DMS53 treated with DMSO at 0.1 percent for 48 hours (cell line): Measurements from ENCODE around the gene RPN2.

Source experiments
- DNase-seq: peaks from one replicate; lab custom pipeline; 2025; ENCODE audit not compliant: unreplicated experiment; lab: John Stamatoyannopoulos, UW

The RPN2 gene

DNA sequence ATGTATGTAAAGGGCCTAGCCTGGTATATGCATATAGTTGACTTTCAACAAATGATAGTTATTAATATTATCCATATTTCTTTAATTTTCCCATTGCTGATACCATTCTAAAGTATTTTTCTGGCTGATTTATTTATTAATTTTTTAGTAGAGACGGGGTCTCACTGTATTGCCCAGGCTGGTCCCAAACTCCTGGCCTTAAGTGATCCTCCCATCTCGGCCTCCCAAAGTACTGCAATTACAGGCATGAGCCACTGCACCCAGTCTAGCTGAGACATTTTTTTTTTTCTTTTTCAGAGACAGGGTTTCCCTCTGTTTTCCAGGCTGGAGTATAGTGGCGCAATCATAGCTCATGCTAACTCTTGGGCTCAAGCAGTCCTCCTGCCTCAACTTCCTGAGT lies 30.1 kb downstream of the RPN2 start:
- no peak for DNase-seq

DNA sequence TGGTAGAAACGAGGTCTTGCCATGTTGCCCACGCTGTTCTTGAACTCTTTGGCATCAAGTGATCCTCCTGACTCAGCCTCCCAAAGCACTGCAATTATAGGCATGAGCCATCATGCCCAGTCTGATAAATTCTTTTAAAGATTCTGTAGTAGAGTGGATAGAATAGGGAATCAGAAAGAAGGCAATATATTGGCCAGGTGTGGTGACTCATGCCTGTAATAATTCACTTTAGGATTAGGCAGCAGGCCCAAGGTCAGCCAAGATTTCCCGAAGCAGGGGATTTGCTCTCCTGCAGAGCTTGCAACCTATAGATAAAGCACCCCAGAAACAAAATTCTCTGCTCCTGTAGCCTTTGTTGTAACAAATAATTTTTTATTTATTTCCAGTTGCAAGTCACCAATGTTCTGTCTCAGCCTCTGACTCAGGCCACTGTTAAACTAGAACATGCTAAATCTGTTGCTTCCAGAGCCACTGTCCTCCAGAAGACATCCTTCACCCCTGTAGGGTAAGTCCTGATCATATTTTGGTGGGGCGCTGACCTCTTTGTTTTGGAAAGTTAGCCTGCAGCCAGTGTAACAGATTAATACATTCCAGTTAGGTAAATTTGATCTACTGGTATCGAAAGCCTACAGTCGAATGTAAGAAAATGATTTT lies 30.7 kb downstream of the RPN2 start:
- no peak for DNase-seq

DNA sequence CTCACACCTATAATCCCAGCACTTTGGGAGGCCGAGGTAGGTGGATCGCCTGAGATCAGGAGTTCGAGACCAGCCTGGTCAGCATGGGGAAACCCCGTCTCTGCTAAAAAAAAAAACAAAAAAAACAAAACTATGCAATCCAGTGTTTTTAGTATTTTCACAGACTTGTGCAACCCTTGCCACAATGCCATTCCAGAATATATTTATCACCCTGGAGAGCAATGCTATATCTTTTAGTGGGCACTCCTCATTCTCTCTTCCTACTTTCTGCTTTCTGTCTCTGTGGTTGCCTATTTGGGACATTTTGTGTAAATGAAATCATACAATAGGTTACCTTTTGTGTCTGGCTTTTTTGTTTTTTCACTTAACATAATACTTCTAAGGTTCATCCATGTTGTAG lies 39.3 kb downstream of the RPN2 start:
- DNase-seq = no peak

DNA sequence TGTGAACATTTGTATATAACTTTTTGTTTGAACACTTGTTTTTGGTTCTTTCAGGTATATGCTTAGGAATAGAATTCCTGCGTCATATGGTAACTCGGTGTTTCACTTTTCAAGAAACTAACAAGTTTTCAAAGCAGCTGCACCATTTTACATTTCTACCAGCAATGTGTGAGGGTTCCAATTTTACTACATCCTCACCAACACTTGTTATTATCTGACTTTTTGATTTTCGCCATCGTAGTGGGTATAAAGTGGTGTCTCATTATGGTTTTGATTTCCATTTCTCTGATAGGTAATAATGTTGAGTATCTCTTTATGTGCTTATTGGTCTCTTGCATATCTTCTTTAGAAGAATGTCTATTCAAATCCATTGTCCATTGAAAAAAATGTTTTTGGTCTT lies 39.8 kb downstream of the RPN2 start:
- DNase-seq = no peak

DNA sequence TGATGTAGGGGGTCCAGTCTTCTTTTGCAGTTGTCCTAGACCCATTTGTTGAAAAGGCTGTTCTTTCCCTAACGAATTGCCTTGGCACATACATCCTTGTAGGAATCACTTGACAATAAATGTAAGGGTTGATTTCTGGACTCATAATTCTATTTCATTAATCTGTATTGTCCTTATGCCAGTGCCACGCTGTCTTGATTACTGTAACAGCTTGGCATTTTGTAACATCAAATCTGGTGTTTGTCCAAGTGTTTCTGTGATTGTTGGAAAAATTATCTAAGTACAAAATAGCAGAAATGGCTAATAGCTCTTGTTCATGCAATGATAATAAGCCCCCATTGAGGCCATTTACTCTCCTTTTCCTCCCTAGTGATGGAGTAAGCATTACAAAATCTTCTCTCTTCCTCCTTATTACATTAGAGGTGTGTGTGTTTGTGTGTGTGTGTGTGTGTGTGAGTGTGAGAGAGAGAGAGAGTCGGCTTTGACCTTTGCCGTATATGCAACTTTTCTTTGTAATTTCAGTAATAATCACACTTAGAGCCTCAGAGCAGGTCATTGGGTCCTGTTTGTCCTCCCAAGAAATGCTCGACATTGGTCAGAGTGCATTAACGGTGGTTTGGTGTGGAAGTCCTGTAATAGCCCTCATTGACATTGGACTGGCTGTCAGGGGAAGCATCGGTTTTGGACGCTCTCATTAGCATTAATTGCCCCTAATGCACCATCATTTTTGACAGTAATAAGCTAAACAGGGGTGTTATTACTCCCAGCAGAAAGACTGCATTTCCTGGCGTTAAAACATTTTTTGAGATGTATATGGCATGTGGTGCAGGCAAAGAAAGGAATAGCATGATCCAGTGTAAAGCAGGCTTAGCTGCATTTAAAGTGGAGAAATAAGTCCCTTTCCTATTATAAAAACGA lies 40.9 kb downstream of the RPN2 start:
- DNase-seq = no peak

DNA sequence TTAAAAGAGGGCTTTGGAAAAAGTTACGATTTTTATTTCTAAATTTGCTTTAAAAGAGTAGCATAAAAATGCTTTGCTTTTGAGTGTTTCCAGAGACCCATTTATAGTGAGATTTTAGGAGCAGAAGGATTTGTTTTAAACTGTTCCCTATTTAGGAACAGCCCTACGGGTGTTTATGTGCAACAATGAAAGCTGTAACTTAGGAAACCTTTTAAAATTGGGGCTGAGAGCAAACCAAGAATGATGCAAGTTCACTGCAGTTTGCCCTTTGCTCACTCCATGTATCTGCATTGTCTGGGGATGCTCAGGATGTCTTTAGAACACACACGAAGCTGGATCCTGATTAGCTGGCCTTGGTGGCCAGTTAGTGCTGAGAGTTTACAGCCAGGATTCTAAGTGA lies 41.6 kb downstream of the RPN2 start:
- DNase-seq = no peak

DNA sequence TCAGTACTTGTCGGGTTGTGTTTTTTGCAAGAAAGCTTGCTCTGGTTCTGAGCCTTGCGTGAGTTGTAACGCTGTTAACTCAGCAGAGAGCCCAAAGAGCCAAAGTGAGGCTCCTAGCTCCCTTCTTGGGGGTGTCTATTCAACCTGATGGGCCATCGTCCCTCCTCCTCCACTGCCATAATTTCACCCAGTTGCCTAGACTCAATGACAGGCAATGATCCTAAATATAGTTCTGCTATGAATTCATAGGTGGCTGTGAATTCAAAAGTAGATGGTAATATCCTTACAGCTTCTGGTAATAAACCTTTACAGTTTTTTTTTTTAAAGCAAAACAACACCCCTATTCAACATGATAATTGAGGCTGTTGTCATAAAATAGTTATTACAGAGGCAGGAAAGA lies 43.0 kb downstream of the RPN2 start:
- no peak for DNase-seq

DNA sequence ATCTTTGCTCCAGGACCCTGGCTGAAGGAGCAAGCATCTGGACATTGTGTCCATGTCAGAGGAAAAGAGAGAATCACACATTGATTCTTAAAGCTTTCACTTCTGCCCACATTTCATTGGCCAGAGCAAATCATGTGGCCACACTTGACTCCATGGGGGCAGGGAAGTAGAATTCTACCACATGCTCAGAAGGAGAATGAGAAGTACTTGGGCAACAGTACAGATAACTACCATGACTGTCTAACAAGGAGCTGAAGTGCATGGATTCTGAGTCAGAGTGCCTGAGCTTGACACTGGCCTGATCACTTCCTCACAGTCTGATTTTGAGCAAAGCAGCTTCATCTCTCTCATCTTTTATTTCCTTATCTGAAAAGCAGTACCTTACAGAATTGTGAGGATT lies 43.9 kb downstream of the RPN2 start:
- DNase-seq = no peak

DNA sequence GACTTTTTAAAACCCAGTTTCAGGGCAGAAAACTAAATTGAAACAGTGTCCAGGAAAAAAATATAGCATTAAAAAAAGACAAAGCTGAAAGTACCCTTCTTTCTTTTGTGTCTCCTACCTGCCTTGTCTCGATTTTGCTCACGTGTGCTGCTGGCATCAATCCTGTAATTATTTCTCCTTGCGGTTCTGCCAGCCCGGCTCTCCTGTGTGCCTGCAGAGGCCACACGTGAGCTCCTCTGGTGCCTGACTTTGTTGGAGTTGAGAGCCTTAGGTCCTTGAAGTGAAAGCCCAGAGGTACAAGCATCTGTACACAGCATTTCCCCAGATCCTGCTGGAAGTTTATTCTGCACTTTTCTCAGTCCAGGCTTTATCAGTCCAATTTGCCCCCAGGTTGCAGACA lies 46.0 kb downstream of the RPN2 start:
- DNase-seq = no peak

DNA sequence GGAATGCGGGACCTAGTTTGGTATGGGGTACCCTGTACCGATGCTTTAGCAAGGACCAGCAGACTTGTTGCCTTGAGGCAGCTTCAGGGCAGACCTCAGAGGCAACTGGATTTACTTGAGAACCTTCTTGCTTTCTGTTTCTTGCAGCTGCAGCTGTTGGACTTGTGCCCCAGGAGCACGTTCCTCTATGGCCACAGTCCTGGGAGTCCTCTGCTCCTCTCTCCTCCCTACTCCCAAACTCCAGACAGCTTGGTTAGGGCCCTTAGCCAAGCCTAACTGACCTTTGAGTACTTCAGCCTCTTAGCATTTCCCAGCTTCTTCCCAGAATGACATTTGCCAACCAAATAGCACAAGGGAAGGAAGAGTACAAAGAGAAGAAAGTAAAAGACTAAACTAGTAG lies 47.8 kb downstream of the RPN2 start:
- DNase-seq = no peak

DNA sequence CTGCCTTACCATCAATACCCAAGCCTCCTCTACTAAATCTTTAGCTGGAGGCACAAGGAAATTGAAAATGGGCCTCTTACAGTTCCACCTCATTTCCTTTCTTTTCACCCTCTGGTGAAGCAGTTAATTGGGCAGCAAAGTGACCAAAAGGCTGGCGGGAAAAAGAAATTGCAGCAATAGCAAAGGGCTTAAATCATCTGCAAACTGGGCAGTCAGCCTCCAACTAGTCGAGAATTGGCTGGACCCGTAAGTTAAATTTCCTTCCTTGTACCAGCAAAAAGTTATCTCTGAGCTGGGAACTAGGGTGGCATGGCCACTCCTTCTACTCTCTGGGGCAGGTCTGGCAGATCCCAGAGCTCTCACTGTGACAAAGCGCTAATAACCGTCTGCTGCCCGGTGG lies 49.0 kb downstream of the RPN2 start:
- no peak for DNase-seq

DNA sequence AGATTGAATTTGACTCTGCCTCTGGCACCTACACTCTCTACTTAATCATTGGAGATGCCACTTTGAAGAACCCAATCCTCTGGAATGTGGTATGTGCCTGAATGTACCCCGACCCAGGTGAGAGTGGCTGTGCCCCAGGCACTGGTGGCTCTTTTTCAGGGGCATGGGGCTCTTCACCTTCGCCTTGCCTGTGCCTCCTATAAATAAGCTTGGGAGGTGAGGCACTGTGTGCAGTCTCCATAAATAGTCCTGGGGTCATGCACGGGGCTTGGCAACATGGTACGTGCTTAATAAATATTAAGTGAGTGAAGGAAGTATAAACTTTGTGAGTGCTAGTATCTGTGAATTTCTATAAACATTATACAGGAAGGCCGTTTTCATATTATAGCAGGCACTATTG lies 49.5 kb downstream of the RPN2 start:
- DNase-seq = no peak

DNA sequence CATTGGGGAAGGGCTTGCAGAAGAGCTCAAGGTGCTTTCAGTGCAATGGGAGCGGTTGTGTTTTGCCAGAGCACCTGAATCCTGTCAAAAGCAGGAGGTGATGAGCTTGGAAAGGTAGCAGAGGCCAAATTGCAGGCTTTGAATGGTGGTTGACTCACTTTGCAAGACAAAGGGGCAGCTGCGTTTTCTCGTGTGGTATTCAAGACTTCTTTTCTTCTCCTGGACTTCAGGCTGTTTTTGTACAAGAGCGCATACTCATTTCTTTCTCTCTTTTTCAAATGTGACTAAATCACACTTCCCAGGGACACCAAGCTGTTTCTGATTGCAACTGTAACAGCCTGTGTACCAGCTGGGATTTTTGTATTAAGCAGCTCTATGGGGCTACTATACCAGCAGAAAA lies 50.2 kb downstream of the RPN2 start:
- no peak for DNase-seq

DNA sequence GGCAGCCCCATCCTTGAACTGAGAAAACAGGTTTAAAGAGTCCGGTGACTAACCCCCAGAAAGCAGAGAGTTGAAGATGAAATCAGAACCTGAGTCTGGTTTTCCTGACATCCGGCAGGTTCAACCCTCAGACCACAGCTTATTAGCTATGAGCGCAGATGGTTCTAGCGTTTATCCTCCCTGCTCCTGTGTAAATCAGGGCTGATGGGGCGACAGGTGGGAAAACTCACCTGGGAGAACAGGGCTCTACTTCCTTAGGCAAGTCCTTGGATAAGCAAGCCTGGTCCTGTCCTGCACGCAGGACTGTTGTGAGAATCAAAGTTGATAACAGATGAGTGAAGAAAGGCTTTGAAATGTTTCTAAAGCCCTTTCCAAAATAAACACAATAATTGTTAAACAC lies 51.1 kb downstream of the RPN2 start:
- DNase-seq = no peak

DNA sequence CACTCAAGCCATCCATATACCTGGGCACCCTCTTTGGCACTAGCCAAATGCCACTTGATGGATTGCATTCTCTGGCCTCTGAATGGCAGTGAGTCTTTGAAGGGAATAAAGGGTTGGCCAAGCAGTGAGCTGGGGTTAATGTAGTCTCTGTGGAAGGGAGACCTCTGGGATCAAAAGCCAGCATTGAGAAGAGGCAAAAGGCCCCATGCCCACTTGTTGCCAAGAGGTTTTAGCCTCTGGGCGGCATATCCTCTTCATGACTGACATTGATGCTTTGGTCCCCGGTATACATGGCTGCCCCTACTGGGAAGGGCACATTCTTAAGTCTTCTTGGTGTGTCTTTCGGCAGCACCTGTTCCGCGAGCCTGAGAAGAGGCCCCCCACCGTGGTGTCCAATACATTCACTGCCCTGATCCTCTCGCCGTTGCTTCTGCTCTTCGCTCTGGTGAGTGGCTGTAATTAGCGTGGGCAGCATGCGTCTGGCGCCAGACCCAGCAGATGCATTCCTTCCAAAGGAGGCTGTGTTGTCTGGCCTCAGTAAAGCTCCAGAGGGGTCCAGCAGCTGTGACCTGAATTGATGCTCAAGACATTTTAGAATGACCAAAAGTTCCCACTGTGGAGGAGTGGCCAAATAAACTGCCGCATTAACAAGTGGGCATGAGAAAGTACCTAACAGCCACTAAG lies 53.0 kb downstream of the RPN2 start:
- no peak for DNase-seq

DNA sequence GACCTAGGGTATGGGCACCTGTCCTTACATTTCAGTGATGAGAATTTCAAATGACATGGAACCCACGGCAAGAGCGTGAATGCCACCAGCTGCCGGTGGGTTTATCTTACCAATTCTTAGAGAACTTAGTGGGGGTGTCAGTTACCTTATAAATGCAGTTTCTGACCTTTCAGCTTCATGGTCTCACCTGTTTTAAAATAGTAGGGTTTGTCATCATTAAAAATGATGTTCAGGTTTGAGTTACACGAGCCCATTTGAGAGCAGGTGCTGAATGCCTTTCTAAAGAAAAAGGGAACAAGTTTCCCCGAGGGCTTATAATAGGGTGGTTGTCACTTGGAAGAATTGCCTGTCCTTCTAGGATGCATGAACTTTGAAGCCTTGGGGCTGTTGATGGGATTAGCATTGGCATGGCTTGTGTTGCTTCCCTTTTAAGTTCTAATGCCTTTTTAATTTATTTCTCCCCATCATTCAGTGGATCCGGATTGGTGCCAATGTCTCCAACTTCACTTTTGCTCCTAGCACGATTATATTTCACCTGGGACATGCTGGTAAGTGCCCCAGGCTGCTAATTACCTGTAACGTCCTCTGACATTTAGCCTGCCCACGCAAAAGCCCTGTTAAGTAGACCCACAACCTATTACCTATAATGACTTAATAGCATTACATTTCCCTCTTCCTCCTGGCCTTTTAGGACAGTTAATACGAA lies 54.6 kb downstream of the RPN2 start:
- DNase-seq = no peak

DNA sequence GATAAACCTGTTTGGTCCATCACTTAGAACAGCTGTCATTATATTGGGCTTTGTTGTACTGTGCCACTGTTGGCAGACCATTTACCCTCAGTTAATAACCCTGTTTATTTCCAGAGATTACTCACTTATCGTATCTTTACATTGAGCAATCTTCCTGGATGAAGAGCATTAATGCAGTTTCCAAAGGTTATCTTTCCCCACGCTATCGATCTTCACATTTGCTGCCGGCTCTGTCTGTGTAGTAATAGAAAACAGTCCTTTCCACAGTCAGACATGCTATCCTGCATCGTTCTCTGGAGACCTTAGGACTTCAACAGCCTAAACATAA lies 55.1 kb downstream of the RPN2 start:
- no peak for DNase-seq

DNA sequence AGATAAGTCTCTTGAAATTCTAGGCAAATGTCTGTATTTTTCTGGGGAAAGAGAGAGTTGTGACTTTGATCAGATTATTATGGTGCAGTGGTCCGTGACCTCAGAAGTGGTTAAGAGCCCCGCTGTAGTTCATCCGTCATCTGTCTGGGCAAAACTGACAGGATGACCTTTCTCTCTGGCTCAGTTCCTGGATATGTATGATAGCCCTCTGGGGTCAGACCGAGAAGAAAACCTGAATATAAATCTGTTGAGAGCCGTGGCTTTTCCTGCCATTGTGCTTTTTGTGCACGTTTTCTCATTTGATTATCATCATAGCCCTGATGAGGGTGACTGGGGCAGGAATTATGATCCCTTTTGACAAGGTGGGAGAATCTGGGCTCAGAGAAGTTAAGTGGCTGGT lies 55.9 kb downstream of the RPN2 start:
- DNase-seq = no peak

DNA sequence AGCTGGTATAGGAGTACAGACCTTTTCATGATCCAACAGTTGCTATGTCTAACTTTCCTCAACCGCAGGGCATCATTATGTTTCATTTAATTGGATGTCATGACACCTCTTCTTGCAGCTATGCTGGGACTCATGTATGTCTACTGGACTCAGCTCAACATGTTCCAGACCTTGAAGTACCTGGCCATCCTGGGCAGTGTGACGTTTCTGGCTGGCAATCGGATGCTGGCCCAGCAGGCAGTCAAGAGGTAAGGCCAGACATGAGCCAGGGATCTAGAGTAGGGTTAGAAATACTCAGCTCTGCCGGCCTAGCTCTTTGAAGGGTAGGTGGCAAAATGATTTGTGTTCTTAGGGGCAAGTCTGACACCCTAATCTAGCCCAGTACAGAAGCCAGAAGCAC lies 57.3 kb downstream of the RPN2 start:
- no peak for DNase-seq

DNA sequence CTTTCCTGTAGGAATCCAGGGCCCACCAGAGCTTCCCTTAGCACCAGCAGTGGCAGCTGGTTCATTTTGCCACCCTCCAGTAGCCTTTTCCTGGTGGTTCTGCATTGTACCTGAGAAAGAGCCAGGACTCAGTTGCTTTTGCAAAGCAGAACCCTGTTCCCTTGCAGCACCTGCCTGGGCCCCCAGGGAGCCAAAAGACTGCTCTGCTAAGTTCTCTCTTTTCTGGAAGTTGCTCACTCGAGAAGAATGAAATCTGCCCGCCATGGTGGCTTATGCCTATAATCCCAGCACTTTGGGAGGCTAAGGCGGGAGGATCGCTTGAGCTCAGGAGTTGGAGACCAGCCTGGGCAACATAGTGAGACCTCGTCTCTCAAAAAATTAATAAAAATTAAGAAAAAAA lies 58.5 kb downstream of the RPN2 start:
- no peak for DNase-seq

DNA sequence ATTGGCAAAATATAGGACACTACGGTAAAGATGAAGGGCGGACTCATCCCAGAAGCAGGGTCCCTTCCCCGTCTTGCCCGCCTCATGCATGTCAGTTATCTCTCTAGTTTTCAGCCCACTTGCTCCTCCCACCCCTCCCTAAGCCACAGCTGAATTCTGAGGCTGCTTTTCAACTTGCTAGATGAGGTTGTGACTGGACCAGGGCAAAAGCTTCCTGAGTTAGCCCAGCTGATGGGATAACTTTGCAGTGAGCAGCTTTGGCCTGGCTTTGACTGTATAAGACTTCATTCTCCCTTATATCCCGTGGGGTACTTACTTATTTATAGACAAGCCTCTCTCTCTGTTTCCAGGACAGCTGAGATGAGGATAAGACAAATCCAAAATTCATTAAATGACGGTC lies 59.3 kb downstream of the RPN2 start:
- no peak for DNase-seq
